ENCODE measurements around the gene SCFD1.

Gene SCFD1

GRCh38 chr14:30737916-30738315, 115.8 kb downstream of the SCFD1 start:
- no peaks in the 10 kb centered on the region for H3K79me2 ChIP-seq
- no peak overlapping the region for H2AFZ ChIP-seq
- TF ChIP-seq CTCF (IDR thresholded peaks at IDR 0.05) = no peak
- no peak overlapping the region for H3K4me3 ChIP-seq (ENCODE audit: low read depth, low read length)
- H3K9ac ChIP-seq = no peak overlapping the region
- H3K4me2 ChIP-seq (ENCODE audit: low read length) = no peak overlapping the region
- no peaks in the 10 kb centered on the region for H3K4me1 ChIP-seq
- H3K27ac ChIP-seq = no peak overlapping the region
- H3K9me3 ChIP-seq (ENCODE audit: control insufficient read depth, low read length) = no peaks in the 10 kb centered on the region
- H3K36me3 ChIP-seq (ENCODE audit: control insufficient read depth, insufficient read depth, low read length) = no peaks in the 10 kb centered on the region
- H3K27me3 ChIP-seq (ENCODE audit: control insufficient read depth, insufficient read depth, low read length) = no peaks in the 10 kb centered on the region

GRCh38 chr14:30738978-30739377, 116.9 kb downstream of the SCFD1 start:
- Histone ChIP-seq H3K9me3 (ENCODE audit: control insufficient read depth, low read length) (no peaks in the 10 kb centered on the region), H3K4me2 (ENCODE audit: low read length) (no peak overlapping the region), H2AFZ (no peak overlapping the region), H3K79me2 (no peaks in the 10 kb centered on the region), H3K9ac (no peak overlapping the region), H3K4me1 (no peaks in the 10 kb centered on the region), H3K27ac (no peak overlapping the region), H3K4me3 (ENCODE audit: low read depth, low read length) (no peak overlapping the region), H3K36me3 (ENCODE audit: control insufficient read depth, insufficient read depth, low read length) (no peaks in the 10 kb centered on the region), H3K27me3 (ENCODE audit: control insufficient read depth, insufficient read depth, low read length) (no peaks in the 10 kb centered on the region)
- TF ChIP-seq CTCF (IDR thresholded peaks at IDR 0.05) = no peak

GRCh38 chr14:30748343-30748742, 126.2 kb downstream of the SCFD1 start:
- no peaks in the 10 kb centered on the region for H3K79me2 ChIP-seq
- no peaks in the 10 kb centered on the region for H3K36me3 ChIP-seq (ENCODE audit: control insufficient read depth, insufficient read depth, low read length)
- no peak for TF ChIP-seq CTCF (IDR thresholded peaks at IDR 0.05)
- no peak overlapping the region for H3K27ac ChIP-seq
- no peaks in the 10 kb centered on the region for H3K9me3 ChIP-seq (ENCODE audit: control insufficient read depth, low read length)
- no peak overlapping the region for H3K4me3 ChIP-seq (ENCODE audit: low read depth, low read length)
- no peaks in the 10 kb centered on the region for H3K4me1 ChIP-seq
- no peak overlapping the region for H3K4me2 ChIP-seq (ENCODE audit: low read length)
- H3K9ac ChIP-seq = no peak overlapping the region
- no peaks in the 10 kb centered on the region for H3K27me3 ChIP-seq (ENCODE audit: control insufficient read depth, insufficient read depth, low read length)
- H2AFZ ChIP-seq = no peak overlapping the region

- Histone ChIP-seq H3K36me3 (ENCODE audit: control insufficient read depth, insufficient read depth, low read length) (no peaks in the 10 kb centered on the region), H3K4me1 (no peaks in the 10 kb centered on the region), H3K79me2 (no peaks in the 10 kb centered on the region), H3K4me2 (ENCODE audit: low read length) (no peak overlapping the region), H3K4me3 (ENCODE audit: low read depth, low read length) (no peak overlapping the region), H3K27ac (no peak overlapping the region), H3K27me3 (ENCODE audit: control insufficient read depth, insufficient read depth, low read length) (no peaks in the 10 kb centered on the region), H2AFZ (no peak overlapping the region), H3K9ac (no peak overlapping the region), H3K9me3 (ENCODE audit: control insufficient read depth, low read length) (no peaks in the 10 kb centered on the region)
- TF ChIP-seq CTCF (IDR thresholded peaks at IDR 0.05) = no peak
Observed at GRCh38 chr14:30751646-30752416, 129.7 kb downstream of the SCFD1 start.

- no peaks in the 10 kb centered on the region for H3K79me2 ChIP-seq
- no peaks in the 10 kb centered on the region for H3K9me3 ChIP-seq (ENCODE audit: control insufficient read depth, low read length)
- no peaks in the 10 kb centered on the region for H3K36me3 ChIP-seq (ENCODE audit: control insufficient read depth, insufficient read depth, low read length)
- no peak for TF ChIP-seq CTCF (IDR thresholded peaks at IDR 0.05)
- H3K27ac ChIP-seq = no peak overlapping the region
- H3K4me3 ChIP-seq (ENCODE audit: low read depth, low read length) = no peak overlapping the region
- no peak overlapping the region for H3K4me2 ChIP-seq (ENCODE audit: low read length)
- no peaks in the 10 kb centered on the region for H3K4me1 ChIP-seq
- H3K27me3 ChIP-seq (ENCODE audit: control insufficient read depth, insufficient read depth, low read length) = no peaks in the 10 kb centered on the region
- H2AFZ ChIP-seq = no peak overlapping the region
- no peak overlapping the region for H3K9ac ChIP-seq
Observed at GRCh38 chr14:30753452-30753851, 131.3 kb downstream of the SCFD1 start.

All from parathyroid adenoma (tissue), 2 donors.